Liver (tissue), 9 donors: Measurements from ENCODE around the gene LRRN3. TPM values are rescaled to one million over a fixed set of nuclear protein-coding genes. Genes with fewer than 3 reads are reported as not detected.

Source experiments
- DNase-seq: peaks from one replicate; pipeline ENCODE4 v3.0.0-alpha.2; 2017; ENCODE audit warnings: low spot score
- H3K27ac ChIP-seq, 2 donors: one replicate each; pipeline ENCODE4 v1.7.0; 2013; ENCODE audit warnings: inconsistent platforms in 2 of 2, low read length in 2 of 2, control low read depth in 1 of 2, low read depth in 1 of 2, mild to moderate bottlenecking in 1 of 2
- H3K27me3 ChIP-seq, 4 donors: one replicate each; pipeline versions ENCODE4 v1.6.1 to v1.7.0; 2013; ENCODE audit warnings: low read length in 3 of 4, inconsistent platforms in 1 of 4, mild to moderate bottlenecking in 1 of 4, moderate library complexity in 1 of 4; ENCODE audit not compliant: control insufficient read depth in 4 of 4, insufficient read depth in 4 of 4
- H3K36me3 ChIP-seq, 4 donors: one replicate each; pipeline versions ENCODE4 v1.6.1 to v1.7.0; 2013; ENCODE audit warnings: low read length in 3 of 4, mild to moderate bottlenecking in 3 of 4, low read depth in 1 of 4, moderate library complexity in 1 of 4; ENCODE audit not compliant: control insufficient read depth in 4 of 4, insufficient read depth in 3 of 4
- H3K4me1 ChIP-seq, 4 donors: one replicate each; pipeline versions ENCODE4 v1.6.1 to v1.7.0; 2013; ENCODE audit warnings: low read length in 3 of 4, mild to moderate bottlenecking in 3 of 4, moderate library complexity in 1 of 4; ENCODE audit not compliant: control insufficient read depth in 4 of 4, insufficient read depth in 4 of 4
- H3K4me3 ChIP-seq, 3 donors: one replicate each; pipeline versions ENCODE4 v1.6.1 to v1.7.0; 2013; ENCODE audit warnings: low read length in 3 of 3, control low read depth in 1 of 3, low read depth in 1 of 3, mild to moderate bottlenecking in 1 of 3
- H3K9ac ChIP-seq, 2 donors: one replicate each; pipeline ENCODE4 v1.7.0; 2013; ENCODE audit warnings: low read length in 2 of 2, mild to moderate bottlenecking in 2 of 2, moderate library complexity in 2 of 2, control low read depth in 1 of 2, low read depth in 1 of 2
- H3K9me3 ChIP-seq, 4 donors: one replicate each; pipeline versions ENCODE4 v1.6.1 to v1.7.0; 2013; ENCODE audit warnings: low read length in 3 of 4; ENCODE audit not compliant: control insufficient read depth in 4 of 4
- EGR1 ChIP-seq, 2 donors: IDR thresholded peaks; 2 replicates each; pipeline ENCODE4 v1.6.1; 2016 to 2018; ENCODE audit warnings: antibody characterized with exemption in 2 of 2, low read depth in 2 of 2
- FOXA1 ChIP-seq: IDR thresholded peaks from 2 replicates; pipeline ENCODE4 v1.6.1; 2016; ENCODE audit warnings: antibody characterized with exemption
- GABPA ChIP-seq, 2 donors: IDR thresholded peaks in 1 of 2; conservative IDR thresholded peaks in 1 of 2; 2 replicates each; pipeline ENCODE4 v1.6.1; 2016; ENCODE audit warnings: antibody characterized with exemption in 2 of 2, mild to moderate bottlenecking in 1 of 2, moderate library complexity in 1 of 2
- HNF4A ChIP-seq, 2 donors: conservative IDR thresholded peaks; 2 replicates each; pipeline ENCODE4 v1.6.1; 2016; ENCODE audit warnings: antibody characterized with exemption in 2 of 2, mild to moderate bottlenecking in 2 of 2
- HNF4G ChIP-seq: IDR thresholded peaks from 2 replicates; pipeline ENCODE4 v1.6.1; 2016; ENCODE audit warnings: antibody characterized with exemption
- NR2F2 ChIP-seq: IDR thresholded peaks from 2 replicates; pipeline ENCODE4 v1.6.1; 2016; ENCODE audit warnings: antibody characterized with exemption
- RAD21 ChIP-seq, 2 donors: IDR thresholded peaks; 2 replicates each; pipeline ENCODE4 v1.6.1; 2016; ENCODE audit warnings: antibody characterized with exemption in 2 of 2, mild to moderate bottlenecking in 2 of 2
- REST ChIP-seq: IDR thresholded peaks from 2 replicates; pipeline ENCODE4 v1.6.1; 2016; ENCODE audit warnings: antibody characterized with exemption, mild to moderate bottlenecking
- RXRA ChIP-seq, 2 donors: IDR thresholded peaks; 2 replicates each; pipeline ENCODE4 v1.6.1; 2017 to 2018; ENCODE audit warnings: antibody characterized with exemption in 2 of 2, mild to moderate bottlenecking in 1 of 2
- SP1 ChIP-seq: IDR thresholded peaks from 2 replicates; pipeline ENCODE4 v1.6.1; 2018; ENCODE audit warnings: antibody characterized with exemption, mild to moderate bottlenecking
- YY1 ChIP-seq: IDR thresholded peaks from 2 replicates; pipeline ENCODE4 v1.6.1; 2016; ENCODE audit warnings: antibody characterized with exemption, mild to moderate bottlenecking
- ZBTB33 ChIP-seq: IDR thresholded peaks from 2 replicates; pipeline ENCODE4 v1.6.1; 2016; ENCODE audit warnings: antibody characterized with exemption
- WGBS: extraction: QIAGEN DNeasy Blood & Tissue Kit; methylation state at CpG from one replicate; pipeline ENCODE4 v1.1.7; 2013; 5-methylcytosine and 5-hydroxymethylcytosine counted together
- polyA plus RNA-seq, 2 donors: library from polyadenylated mRNA; stranded (reverse) in 1 of 2; unstranded in 1 of 2; fragments of 200-250 nt in 1 of 2; fragments of >200 nt in 1 of 2; fragmentation: Nextera tagmentation in 1 of 2; extraction: Ambion mirVana in 1 of 2; gene quantifications; one replicate each; pipeline versions ENCODE4 v1.2.1 to v1.2.3, GENCODE V29; 2013 to 2015
- total RNA-seq, 2 donors: library from RNA; depleted of rRNA; stranded (reverse); fragments of >200 nt; gene quantifications; one replicate each; pipeline ENCODE4 v1.2.3, GENCODE V29; 2014
- TF ChIP-seq, protein P1 (sequence below): IDR thresholded peaks from 2 replicates; pipeline ENCODE4 v1.6.1; 2016; ENCODE audit warnings: antibody characterized with exemption
- TF ChIP-seq, protein P2 (sequence below): IDR thresholded peaks from 2 replicates; pipeline ENCODE4 v1.6.1; 2016; ENCODE audit warnings: antibody characterized with exemption
- TF ChIP-seq, protein P3 (sequence below): fragments of 150-350 bp; IDR thresholded peaks from 2 replicates; pipeline ENCODE4 v1.5.1; 2017; ENCODE audit warnings: improper control_type of control experiment, low read depth, low read length; ENCODE audit not compliant: missing input control
- donor health status: healthy.
- donor health status: healthy.
- donor health status: healthy.
- donor health status: healthy.
- donor health status: healthy.

Gene LRRN3
- total and polyA plus RNA-seq, 4 donors: 0.18 to 1.1 (median 0.32) TPM

DNA sequence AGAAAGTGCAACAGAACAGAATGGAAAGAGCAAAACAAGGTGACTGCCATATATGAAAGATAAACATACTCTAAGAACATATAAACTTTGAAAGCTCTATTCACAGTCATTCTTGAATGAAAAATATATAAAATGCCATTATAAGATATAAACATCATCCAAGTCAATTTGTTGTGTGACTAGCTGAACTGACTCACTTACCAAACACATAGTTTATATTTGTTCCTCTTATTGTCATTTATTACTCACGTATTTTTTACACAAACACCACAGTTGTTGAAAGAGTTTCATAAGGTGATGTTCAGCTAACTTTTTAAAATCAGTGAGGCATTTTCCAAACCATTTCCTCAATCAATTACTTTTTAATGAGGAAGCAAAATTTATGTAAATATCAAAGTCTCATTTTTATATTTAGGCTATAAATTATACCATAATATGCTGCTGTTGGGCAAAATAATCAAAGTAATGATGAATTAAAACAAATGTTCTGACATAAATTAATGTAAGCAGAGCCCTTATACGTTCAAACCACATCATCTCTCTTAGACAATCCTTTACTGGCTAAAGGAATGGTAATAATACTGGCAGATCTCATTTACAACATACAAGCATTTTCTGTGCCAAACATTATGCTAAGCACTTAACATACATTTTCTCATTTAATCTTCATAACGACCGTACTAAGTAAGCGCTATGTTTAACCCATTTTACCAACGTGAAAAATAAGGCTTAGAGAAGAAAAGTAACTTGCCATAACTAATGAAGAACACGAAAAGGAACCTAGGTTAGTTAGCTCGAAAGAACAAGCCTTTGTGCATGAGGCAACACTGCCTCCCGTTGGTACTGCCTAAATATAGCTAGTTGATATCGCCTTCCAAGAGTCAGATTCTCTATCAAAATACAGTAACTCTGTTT lies 7.3 kb downstream of the LRRN3 start (continued):
- no peak for TF ChIP-seq GABPA (IDR thresholded peaks at IDR 0.05 in 1 of 2, conservative IDR thresholded peaks at IDR 0.05 in 1 of 2)
- no peak for TF ChIP-seq ZBTB33
- no peak for TF ChIP-seq RXRA (IDR thresholded peaks at IDR 0.05)
- TF ChIP-seq SP1: no peak
- no peak for TF ChIP-seq EGR1 (IDR thresholded peaks at IDR 0.05; ENCODE audit: low read depth in 2 of 2)
- TF ChIP-seq FOXA1: no peak
- TF ChIP-seq, protein P1, sequence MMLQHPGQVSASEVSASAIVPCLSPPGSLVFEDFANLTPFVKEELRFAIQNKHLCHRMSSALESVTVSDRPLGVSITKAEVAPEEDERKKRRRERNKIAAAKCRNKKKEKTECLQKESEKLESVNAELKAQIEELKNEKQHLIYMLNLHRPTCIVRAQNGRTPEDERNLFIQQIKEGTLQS: no peak

- WGBS: 19% methylated on average over 1 of the region's 1 CpG
- H3K9me3 ChIP-seq: no peaks in the 10 kb centered on the region
- H3K4me1 ChIP-seq: no peaks in the 10 kb centered on the region
- no peak for TF ChIP-seq RXRA (IDR thresholded peaks at IDR 0.05)
- no peak for TF ChIP-seq YY1
- TF ChIP-seq EGR1 (IDR thresholded peaks at IDR 0.05; ENCODE audit: low read depth in 2 of 2): no peak
- TF ChIP-seq, protein P2, sequence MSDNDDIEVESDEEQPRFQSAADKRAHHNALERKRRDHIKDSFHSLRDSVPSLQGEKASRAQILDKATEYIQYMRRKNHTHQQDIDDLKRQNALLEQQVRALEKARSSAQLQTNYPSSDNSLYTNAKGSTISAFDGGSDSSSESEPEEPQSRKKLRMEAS: no peak
- TF ChIP-seq, protein P1: no peak
- no peak for TF ChIP-seq NR2F2
- no peak for TF ChIP-seq REST
- no peak for TF ChIP-seq HNF4A (conservative IDR thresholded peaks at IDR 0.05)
- TF ChIP-seq, protein P3, sequence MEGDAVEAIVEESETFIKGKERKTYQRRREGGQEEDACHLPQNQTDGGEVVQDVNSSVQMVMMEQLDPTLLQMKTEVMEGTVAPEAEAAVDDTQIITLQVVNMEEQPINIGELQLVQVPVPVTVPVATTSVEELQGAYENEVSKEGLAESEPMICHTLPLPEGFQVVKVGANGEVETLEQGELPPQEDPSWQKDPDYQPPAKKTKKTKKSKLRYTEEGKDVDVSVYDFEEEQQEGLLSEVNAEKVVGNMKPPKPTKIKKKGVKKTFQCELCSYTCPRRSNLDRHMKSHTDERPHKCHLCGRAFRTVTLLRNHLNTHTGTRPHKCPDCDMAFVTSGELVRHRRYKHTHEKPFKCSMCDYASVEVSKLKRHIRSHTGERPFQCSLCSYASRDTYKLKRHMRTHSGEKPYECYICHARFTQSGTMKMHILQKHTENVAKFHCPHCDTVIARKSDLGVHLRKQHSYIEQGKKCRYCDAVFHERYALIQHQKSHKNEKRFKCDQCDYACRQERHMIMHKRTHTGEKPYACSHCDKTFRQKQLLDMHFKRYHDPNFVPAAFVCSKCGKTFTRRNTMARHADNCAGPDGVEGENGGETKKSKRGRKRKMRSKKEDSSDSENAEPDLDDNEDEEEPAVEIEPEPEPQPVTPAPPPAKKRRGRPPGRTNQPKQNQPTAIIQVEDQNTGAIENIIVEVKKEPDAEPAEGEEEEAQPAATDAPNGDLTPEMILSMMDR: no peak
- TF ChIP-seq HNF4G: no peak
- no peak for TF ChIP-seq RAD21 (IDR thresholded peaks at IDR 0.05)
- H3K4me3 ChIP-seq: no peak overlapping the region
- no peak overlapping the region for H3K9ac ChIP-seq
- H3K36me3 ChIP-seq: no peaks in the 10 kb centered on the region
- no peaks in the 10 kb centered on the region for H3K27me3 ChIP-seq
- no peak overlapping the region for H3K27ac ChIP-seq
- no peak for DNase-seq
These were observed 8.0 kb downstream of the LRRN3 start for GRCh38 chr7:111098926-111099250.
